ENCODE data around the gene TMEM202. TPM values are rescaled to one million over a fixed set of nuclear protein-coding genes. Genes with fewer than 3 reads are reported as not detected.

TMEM202 gene, protein sequence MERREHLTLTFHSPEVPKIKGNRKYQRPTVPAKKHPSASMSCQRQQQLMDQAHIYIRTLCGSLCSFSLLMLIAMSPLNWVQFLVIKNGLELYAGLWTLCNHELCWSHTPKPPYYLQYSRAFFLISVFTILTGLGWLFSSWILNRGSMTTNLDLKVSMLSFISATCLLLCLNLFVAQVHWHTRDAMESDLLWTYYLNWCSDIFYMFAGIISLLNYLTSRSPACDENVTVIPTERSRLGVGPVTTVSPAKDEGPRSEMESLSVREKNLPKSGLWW
- not detected for total RNA-seq

DNA sequence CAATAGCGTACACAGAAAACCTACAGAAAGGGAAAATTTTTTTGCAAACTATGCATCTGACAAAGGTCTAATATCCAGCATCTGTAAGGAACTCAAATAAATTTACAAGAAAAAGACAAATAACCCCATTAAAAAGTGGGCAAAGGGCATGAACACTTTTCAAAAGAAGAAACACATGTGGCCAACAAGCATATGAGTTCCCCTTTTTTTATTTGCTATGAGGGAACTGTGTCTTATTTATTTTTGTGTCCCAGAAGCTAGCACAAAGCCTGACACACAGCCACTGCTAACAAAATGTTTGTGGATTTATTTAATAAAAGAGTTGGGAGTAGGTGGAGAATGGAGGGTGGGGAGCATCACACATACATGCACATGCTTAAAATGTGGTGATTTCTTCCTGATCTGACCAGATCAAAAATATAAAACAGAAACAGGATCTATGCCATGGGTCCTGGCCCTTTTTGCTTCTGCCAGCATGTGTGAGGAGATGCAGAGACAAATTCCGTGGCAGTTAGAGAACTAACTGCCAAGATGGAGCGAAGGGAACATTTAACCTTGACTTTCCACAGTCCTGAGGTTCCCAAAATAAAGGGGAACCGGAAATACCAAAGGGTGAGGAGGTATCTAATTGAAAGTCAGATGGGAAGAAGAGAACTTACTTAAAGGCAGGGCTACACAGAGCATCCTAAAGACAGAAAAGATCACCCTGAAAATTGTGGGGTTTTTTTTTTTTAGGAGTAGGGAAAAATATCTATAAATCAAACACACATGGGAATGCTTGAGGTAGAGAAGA, at the start of gene TMEM202:
Gene TMEM202 (plus strand): TSS at position 510 of the 793 bp plus-strand sequence. CDS start 22 bp downstream, at position 532.
- no peak for DNase-seq
- Mint-ChIP-seq H3K36me3 (no peaks in the 10 kb centered on the region), H3K4me1 (ENCODE audit: low read depth) (no peaks in the 10 kb centered on the region), H3K4me3 (no peak within 1 kb of the TSS), H3K27ac (no peak within 1 kb of the TSS), H3K27me3 (peaks cover 11% of the 10 kb centered on the region), H3K9me3 (no peaks in the 10 kb centered on the region)
- ChIA-PET POLR2A (no interaction called here), CTCF (no interaction called here)
- intact Hi-C loops (cut with micrococcal nuclease) = no loop called here

DNA sequence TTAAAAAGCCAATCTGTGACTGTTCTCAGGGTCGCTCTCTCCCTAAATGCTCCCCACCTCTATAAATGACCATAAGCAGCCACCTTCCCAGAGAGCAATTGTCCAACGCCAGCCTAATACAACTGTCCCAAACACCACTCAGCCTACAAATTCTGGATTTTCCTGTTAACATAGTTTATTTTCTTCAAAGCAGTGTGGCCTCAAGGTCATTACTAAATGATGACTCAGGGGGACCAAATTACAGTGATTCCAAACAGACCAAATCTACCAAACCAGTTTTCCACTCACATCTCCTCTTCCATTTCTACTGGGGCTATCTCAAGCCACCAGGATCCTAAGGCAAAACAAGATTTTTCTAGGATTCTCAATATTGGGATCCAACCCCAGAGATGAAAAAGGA, 44.8 kb upstream of the TMEM202 start:
- peaks cover 20% of the 10 kb centered on the region for H3K36me3 Mint-ChIP-seq
- CTCF ChIA-PET = no interaction called here
- no peak overlapping the region for H3K4me3 Mint-ChIP-seq
- no peaks in the 10 kb centered on the region for H3K4me1 Mint-ChIP-seq (ENCODE audit: low read depth)
- intact Hi-C loops (cut with micrococcal nuclease) = no loop called here
- H3K27ac Mint-ChIP-seq = no peak overlapping the region
- POLR2A ChIA-PET = no interaction called here
- H3K9me3 Mint-ChIP-seq = no peaks in the 10 kb centered on the region
- no peaks in the 10 kb centered on the region for H3K27me3 Mint-ChIP-seq
- DNase-seq = no peak

DNA sequence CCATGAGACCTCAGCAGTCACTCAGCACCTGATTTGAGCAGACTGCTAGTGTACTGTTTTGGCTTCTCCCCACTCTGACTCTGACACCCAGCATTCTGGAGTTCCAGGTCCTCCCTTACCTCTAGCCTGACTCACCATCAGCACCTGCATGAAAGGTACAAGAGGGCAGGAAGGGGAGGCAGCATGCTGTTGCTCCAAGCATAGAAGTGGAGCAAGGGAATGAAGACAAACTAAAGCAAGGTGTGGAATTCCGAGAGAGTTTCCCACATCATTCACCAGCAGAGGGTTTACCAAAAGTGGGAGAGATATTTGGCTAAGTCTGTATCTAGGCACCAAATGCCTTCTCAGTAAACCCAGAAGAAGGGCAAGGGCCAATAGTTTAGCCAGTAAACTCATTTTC, 43.6 kb upstream of the TMEM202 start:
- CTCF ChIA-PET = interaction anchor here (1.6 kb wide), 1 partner anchor 245 kb away, joined by 3 read pairs; no protein-coding TSS in a partner anchor
- Mint-ChIP-seq H3K36me3 (peaks cover 16% of the 10 kb centered on the region), H3K27ac (no peak overlapping the region), H3K4me3 (no peak overlapping the region), H3K9me3 (no peaks in the 10 kb centered on the region), H3K4me1 (ENCODE audit: low read depth) (peaks cover 10% of the 10 kb centered on the region), H3K27me3 (no peaks in the 10 kb centered on the region)
- intact Hi-C loops (cut with micrococcal nuclease) = no loop called here
- POLR2A ChIA-PET = no interaction called here
- DNase-seq = no peak

DNA sequence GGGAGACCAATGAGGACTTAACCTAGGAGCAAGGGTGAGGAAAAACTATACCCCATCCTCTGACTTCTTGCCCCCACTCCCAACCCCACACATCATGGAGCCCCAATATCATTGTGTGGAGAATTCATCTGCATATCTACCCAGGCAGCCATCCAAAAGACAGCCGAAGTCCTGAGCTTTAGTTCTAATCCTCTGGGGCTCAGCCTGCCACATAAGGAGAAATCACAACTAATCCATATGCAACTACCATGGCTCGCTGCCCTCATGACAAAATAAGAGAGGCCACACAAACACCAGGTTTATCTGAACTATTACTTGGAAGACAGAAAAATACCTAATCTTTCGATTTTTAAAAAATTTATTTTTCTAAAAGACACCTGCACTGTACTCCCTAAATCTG, 40.0 kb upstream of the TMEM202 start:
- DNase-seq = no peak
- intact Hi-C loops (cut with micrococcal nuclease) = no loop called here
- ChIA-PET CTCF (no interaction called here), POLR2A (no interaction called here)
- Mint-ChIP-seq H3K27ac (no peak overlapping the region), H3K4me1 (ENCODE audit: low read depth) (peaks cover 10% of the 10 kb centered on the region), H3K4me3 (no peak overlapping the region), H3K27me3 (no peaks in the 10 kb centered on the region), H3K36me3 (peaks cover 7% of the 10 kb centered on the region), H3K9me3 (no peaks in the 10 kb centered on the region)

DNA sequence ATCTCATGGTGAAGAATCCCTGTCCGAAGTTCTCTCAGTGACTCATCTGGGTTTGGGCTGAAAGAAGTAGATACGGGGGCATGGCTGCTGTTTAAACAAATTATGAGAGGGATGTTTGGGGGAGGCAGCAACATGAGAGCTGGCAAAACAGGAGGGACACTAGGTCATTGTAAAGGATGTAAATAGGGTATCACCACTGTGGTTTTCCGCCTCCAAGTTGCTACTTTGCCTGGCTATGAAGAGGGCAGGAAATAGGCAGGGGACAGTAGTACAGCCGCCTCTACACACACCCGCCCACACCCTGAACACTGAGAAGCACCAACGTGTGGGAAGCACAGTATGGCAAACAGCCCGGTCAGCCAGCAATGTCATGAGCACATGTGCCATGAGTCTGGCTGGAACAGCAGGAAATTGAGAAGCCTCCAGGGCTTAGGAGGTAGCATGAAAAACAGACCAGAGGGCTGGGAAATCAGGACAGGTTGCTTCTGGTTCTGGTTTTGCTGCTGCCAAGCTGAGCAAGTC, 39.4 kb upstream of the TMEM202 start:
- no peaks in the 10 kb centered on the region for H3K9me3 Mint-ChIP-seq
- H3K27ac Mint-ChIP-seq = no peak overlapping the region
- no peak overlapping the region for H3K4me3 Mint-ChIP-seq
- ChIA-PET POLR2A (no interaction called here), CTCF (no interaction called here)
- peak; percentile 30 for DNase-seq
- H3K27me3 Mint-ChIP-seq = no peaks in the 10 kb centered on the region
- peaks cover 10% of the 10 kb centered on the region for H3K4me1 Mint-ChIP-seq (ENCODE audit: low read depth)
- intact Hi-C loops (cut with micrococcal nuclease) = no loop called here
- H3K36me3 Mint-ChIP-seq = peaks cover 3% of the 10 kb centered on the region

DNA sequence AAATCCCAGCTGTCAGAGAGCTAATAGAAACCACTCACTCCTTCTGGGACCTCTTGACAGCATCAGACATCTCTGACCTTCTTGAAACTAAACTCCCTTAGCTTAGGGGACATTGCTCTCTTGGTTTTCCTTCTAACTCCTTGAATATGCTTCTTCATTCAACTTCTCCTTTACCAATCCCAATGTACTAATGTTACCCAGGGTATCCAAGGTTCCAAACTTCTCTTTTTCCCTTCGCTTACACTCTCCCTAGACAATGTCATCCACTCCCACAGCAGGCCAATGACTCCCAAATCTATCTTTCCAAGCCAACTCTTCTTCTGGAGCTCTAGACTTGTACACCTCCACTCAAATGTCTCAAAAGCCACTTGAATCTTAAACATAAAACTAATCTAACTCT, 36.9 kb upstream of the TMEM202 start:
- Mint-ChIP-seq H3K36me3 (peaks cover 1% of the 10 kb centered on the region), H3K9me3 (no peaks in the 10 kb centered on the region), H3K4me1 (ENCODE audit: low read depth) (peaks cover 17% of the 10 kb centered on the region), H3K4me3 (no peak overlapping the region), H3K27ac (no peak overlapping the region), H3K27me3 (no peaks in the 10 kb centered on the region)
- DNase-seq = no peak
- CTCF ChIA-PET = no interaction called here
- intact Hi-C loops (cut with micrococcal nuclease) = no loop called here
- POLR2A ChIA-PET = no interaction called here

DNA sequence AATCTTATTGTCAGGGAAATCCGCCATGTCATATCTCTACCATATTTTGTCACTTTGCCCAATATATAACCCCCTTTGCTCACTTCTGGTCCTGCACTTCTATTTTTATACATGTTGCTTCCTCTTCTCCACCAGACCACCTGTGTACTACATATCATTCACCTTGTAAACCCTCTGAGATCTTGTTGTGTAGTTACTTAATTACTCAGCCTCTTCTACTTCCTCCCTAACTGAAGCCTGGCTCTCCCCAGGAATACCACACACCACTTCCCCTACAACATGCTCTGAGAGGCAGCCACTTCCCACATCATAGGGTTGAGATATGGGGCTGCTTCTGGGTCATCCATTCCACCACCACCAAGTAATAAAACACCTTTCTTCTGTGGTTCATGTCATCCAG, 32.3 kb upstream of the TMEM202 start:
- Mint-ChIP-seq H3K9me3 (no peaks in the 10 kb centered on the region), H3K4me1 (ENCODE audit: low read depth) (peaks cover 27% of the 10 kb centered on the region), H3K36me3 (peaks cover 11% of the 10 kb centered on the region), H3K27me3 (no peaks in the 10 kb centered on the region), H3K27ac (no peak overlapping the region), H3K4me3 (no peak overlapping the region)
- ChIA-PET CTCF (interaction anchor here (0.9 kb wide), 1 partner anchor 53 kb away, joined by 3 read pairs; no protein-coding TSS in a partner anchor), POLR2A (interaction anchor here (1.2 kb wide), 1 partner anchor 10 kb away, joined by 3 read pairs; the partner anchor contains the start of gene HEXA)
- DNase-seq = peak; percentile 23
- intact Hi-C loops (cut with micrococcal nuclease) = no loop called here

DNA sequence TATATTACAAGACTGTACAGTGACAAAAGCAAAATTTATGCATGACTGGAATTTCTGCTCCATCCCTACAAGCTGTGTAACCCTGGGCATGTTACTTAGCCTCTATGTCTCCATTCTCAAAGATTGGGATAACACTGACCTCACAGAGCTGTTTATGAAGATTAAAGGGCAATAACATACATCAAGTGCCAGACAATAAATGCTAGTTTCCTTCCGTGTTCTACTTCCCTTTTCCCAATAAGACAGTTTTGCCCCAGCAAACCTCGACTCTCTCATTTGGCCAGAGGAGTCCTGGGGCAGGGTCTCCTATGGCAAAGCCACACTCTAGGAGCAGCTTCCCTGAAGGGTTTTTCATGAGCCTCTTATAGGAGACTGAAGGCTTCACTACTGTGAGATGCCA, 29.8 kb upstream of the TMEM202 start:
- H3K9me3 Mint-ChIP-seq = no peaks in the 10 kb centered on the region
- H3K4me1 Mint-ChIP-seq (ENCODE audit: low read depth) = peaks cover 37% of the 10 kb centered on the region
- no peak overlapping the region for H3K4me3 Mint-ChIP-seq
- no peak overlapping the region for H3K27ac Mint-ChIP-seq
- peaks cover 11% of the 10 kb centered on the region for H3K36me3 Mint-ChIP-seq
- no peaks in the 10 kb centered on the region for H3K27me3 Mint-ChIP-seq
- CTCF ChIA-PET = no interaction called here
- DNase-seq = no peak
- intact Hi-C loops (cut with micrococcal nuclease) = no loop called here
- POLR2A ChIA-PET = interaction anchor here (1.2 kb wide), 1 partner anchor 7 kb away, joined by 3 read pairs; the partner anchor contains the start of gene HEXA

DNA sequence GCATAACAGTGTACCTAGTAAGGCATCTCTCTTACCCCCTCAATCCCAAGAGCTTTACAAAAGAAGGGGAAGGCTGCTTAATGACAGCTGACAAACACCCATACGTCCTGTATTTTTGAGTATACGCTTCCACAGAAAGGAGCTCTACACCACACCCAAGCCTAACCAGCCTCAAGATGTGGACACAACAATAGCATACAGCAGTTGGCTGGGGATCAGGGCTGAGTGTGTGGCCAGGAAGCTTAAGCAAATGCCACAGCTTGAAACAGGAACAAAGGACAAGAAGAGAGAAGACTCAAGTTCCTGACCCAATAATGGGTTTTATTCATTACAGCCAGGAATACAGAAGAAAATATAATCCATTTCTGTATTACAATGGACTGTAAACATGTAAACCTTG, 29.2 kb upstream of the TMEM202 start:
- H3K27ac Mint-ChIP-seq = no peak overlapping the region
- POLR2A ChIA-PET = no interaction called here
- intact Hi-C loops (cut with micrococcal nuclease) = no loop called here
- CTCF ChIA-PET = interaction anchor here (0.6 kb wide), 1 partner anchor 96 kb away, joined by 8 read pairs; no protein-coding TSS in a partner anchor
- H3K36me3 Mint-ChIP-seq = peaks cover 10% of the 10 kb centered on the region
- H3K4me3 Mint-ChIP-seq = no peak overlapping the region
- H3K27me3 Mint-ChIP-seq = no peaks in the 10 kb centered on the region
- no peaks in the 10 kb centered on the region for H3K9me3 Mint-ChIP-seq
- DNase-seq = no peak
- peaks cover 39% of the 10 kb centered on the region for H3K4me1 Mint-ChIP-seq (ENCODE audit: low read depth)

DNA sequence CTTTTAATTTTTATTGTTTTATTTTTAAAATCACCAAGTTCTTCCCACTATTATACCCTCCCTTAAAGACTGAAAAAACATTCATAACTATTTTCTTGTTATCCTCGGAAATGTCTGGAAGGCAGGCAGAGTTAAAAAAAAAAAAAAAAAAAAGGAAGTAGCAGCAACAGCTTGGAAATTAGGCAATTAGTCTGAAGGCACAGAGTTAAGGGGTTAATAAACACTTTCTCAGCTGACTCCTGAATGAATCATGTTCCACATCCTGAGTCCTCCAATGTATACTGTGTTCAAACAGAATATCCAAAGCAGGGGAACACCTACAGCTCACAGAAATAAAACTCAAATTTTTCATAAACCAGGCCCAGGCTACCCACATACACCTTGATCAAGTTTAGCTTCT, 28.1 kb upstream of the TMEM202 start:
- ChIA-PET POLR2A (no interaction called here), CTCF (no interaction called here)
- Mint-ChIP-seq H3K27me3 (no peaks in the 10 kb centered on the region), H3K36me3 (peaks cover 10% of the 10 kb centered on the region), H3K27ac (no peak overlapping the region), H3K4me3 (no peak overlapping the region), H3K9me3 (no peaks in the 10 kb centered on the region), H3K4me1 (ENCODE audit: low read depth) (peaks cover 50% of the 10 kb centered on the region)
- intact Hi-C loops (cut with micrococcal nuclease) = no loop called here
- DNase-seq = no peak

DNA sequence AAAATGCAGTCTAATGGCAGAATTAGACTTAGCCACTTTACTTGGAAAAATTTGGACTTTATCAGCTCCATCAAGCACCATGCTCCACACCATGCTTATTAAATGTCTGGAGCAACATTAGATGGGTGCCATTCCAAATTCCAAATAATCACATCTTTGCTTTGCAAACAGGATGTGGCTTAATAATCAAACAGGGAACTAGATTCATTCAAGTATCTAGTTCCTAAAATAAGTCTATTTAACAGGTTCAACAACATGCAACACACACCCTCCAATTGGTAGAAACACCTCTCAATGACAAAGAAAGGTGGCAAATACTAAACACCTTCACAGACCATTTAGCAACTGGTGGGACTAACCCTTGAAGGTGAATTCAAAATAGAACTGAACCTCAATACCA, 25.7 kb upstream of the TMEM202 start:
- Mint-ChIP-seq H3K27ac (no peak overlapping the region), H3K36me3 (peaks cover 8% of the 10 kb centered on the region), H3K4me3 (no peak overlapping the region), H3K9me3 (no peaks in the 10 kb centered on the region), H3K4me1 (ENCODE audit: low read depth) (peaks cover 45% of the 10 kb centered on the region), H3K27me3 (peaks cover 1% of the 10 kb centered on the region)
- ChIA-PET POLR2A (no interaction called here), CTCF (no interaction called here)
- intact Hi-C loops (cut with micrococcal nuclease) = no loop called here
- no peak for DNase-seq

DNA sequence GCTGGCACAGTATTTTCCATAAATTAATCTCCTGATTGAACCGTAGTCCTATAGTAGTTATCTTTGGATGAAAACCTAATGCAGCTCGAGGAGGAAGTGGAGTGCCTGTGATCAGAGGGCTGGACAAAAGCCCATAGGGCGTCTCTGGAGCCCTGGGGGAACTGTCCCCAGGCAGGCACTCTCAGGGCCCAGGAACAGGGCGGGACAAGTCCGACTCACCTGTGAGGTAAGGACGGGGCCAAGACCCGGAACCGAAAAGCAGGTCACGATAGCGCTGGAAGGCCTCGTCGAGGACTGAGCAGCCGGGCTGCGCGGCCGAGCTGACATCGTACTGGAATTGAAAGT, 22.6 kb upstream of the TMEM202 start:
- ChIA-PET POLR2A (interaction anchor here (0.7 to 2.9 kb wide), 9 partner anchors 8 to 149 kb away, joined by 3 to 11 read pairs (median 5); no protein-coding TSS in a partner anchor), CTCF (interaction anchor here (1.1 to 1.9 kb wide), 5 partner anchors 63 to 224 kb away, joined by 3 to 6 read pairs (median 4); partner anchors contain the start of gene PKM)
- H3K4me3 Mint-ChIP-seq = peak overlapping the region; percentile 91
- H3K36me3 Mint-ChIP-seq = peaks cover 4% of the 10 kb centered on the region
- peak overlapping the region; percentile 92 for H3K27ac Mint-ChIP-seq
- intact Hi-C loops (cut with micrococcal nuclease) = loop anchor here (2.0 to 5.0 kb wide), 4 partner anchors 53 to 258 kb away; partner anchors contain the start of genes CELF6, MYO9A, PARP6 and SENP8
- peaks cover 1% of the 10 kb centered on the region for H3K27me3 Mint-ChIP-seq
- no peak for DNase-seq
- H3K9me3 Mint-ChIP-seq = no peaks in the 10 kb centered on the region
- peaks cover 36% of the 10 kb centered on the region for H3K4me1 Mint-ChIP-seq (ENCODE audit: low read depth)

Data from activated CD4-positive, alpha-beta memory T cell treated with anti-CD3 and anti-CD28 coated beads for 36 hours (primary cell).